ENCODE results near the gene OSBPL5.

The OSBPL5 gene

DNA sequence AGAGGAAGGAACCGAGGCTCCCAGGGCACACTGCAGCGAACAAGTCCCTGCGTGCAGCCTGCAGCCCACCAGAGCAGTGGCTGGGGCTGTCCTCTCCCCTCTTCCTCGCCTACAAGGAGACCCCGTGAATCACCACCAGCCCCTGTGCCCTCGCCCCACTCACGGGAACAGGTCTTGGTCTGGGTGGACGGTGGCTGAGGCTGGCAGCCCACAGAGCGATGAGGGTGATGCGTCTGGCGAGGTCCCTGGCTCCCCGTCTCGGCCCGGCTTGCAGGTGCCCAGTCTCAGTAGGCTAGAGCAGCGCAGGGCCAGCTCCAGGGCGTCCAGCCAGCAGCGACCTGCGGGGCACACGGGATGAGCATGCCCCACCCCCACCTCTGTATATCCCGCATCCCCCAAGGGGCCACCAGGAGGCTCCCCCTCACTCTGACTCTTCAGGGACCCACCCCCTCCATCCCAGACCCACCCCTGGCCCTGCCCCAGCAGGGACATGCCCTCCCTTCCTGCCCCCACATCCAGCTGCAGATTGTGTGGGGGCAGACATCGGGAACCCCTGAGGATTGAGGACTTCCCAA, 57.4 kb downstream of the OSBPL5 start:
- 97% methylated on average over 14 of the region's 21 CpGs for WGBS (ENCODE audit: insufficient coverage)
- H3K27ac ChIP-seq (ENCODE audit: insufficient read depth in 1 of 2, low read depth in 1 of 2, low read length in 2 of 2, poor library complexity in 1 of 2, severe bottlenecking in 2 of 2): no peak overlapping the region
- H3K36me3 ChIP-seq (ENCODE audit: control insufficient read depth in 4 of 4, insufficient read depth in 4 of 4, low read length in 3 of 4): peaks cover 2 to 14% (median 3%) of the 10 kb centered on the region in 4 experiments
- ChIA-PET POLR2A (no interaction called here), CTCF (interaction anchor here (1.0 kb wide), 1 partner anchor 16 kb away, joined by 3 read pairs; no protein-coding TSS in a partner anchor)
- DNase-seq: no peak
- H3K4me1 ChIP-seq (ENCODE audit: control extremely low read depth in 1 of 4, control insufficient read depth in 4 of 4, insufficient read depth in 4 of 4, low read length in 3 of 4): peaks cover 0 to 10% (median 3%) of the 10 kb centered on the region in 4 experiments
- H3K27me3 ChIP-seq (replicated peaks in 2 of 5; ENCODE audit: control insufficient read depth in 4 of 5, insufficient read depth in 5 of 5, low read length in 4 of 5): no peaks in the 10 kb centered on the region
- H3K4me3 ChIP-seq (ENCODE audit: control insufficient read depth in 1 of 7, extremely low read depth in 1 of 7, insufficient read depth in 4 of 7, low read depth in 2 of 7, low read length in 6 of 7): no peak overlapping the region
- no peaks in the 10 kb centered on the region for H3K9me3 ChIP-seq (ENCODE audit: control extremely low read depth in 1 of 5, control insufficient read depth in 4 of 5, insufficient read depth in 2 of 5, low read depth in 1 of 5, low read length in 4 of 5)

- WGBS (ENCODE audit: insufficient coverage): 94% methylated on average over 21 of the region's 21 CpGs
- no peak overlapping the region for H3K4me3 ChIP-seq (ENCODE audit: control insufficient read depth in 1 of 7, extremely low read depth in 1 of 7, insufficient read depth in 4 of 7, low read depth in 2 of 7, low read length in 6 of 7)
- H3K9me3 ChIP-seq (ENCODE audit: control extremely low read depth in 1 of 5, control insufficient read depth in 4 of 5, insufficient read depth in 2 of 5, low read depth in 1 of 5, low read length in 4 of 5): no peaks in the 10 kb centered on the region
- CTCF ChIA-PET: interaction anchor here (0.9 kb wide), 1 partner anchor 109 kb away, joined by 3 read pairs; no protein-coding TSS in a partner anchor
- no peaks in the 10 kb centered on the region for H3K27me3 ChIP-seq (replicated peaks in 2 of 5; ENCODE audit: control insufficient read depth in 4 of 5, insufficient read depth in 5 of 5, low read length in 4 of 5)
- H3K27ac ChIP-seq (ENCODE audit: insufficient read depth in 1 of 2, low read depth in 1 of 2, low read length in 2 of 2, poor library complexity in 1 of 2, severe bottlenecking in 2 of 2): no peak overlapping the region
- DNase-seq: no peak
- H3K36me3 ChIP-seq (ENCODE audit: control insufficient read depth in 4 of 4, insufficient read depth in 4 of 4, low read length in 3 of 4): peaks cover 2 to 14% (median 3%) of the 10 kb centered on the region in 4 experiments
- peaks cover 0 to 2% (median 1%) of the 10 kb centered on the region in 4 experiments for H3K4me1 ChIP-seq (ENCODE audit: control extremely low read depth in 1 of 4, control insufficient read depth in 4 of 4, insufficient read depth in 4 of 4, low read length in 3 of 4)
- POLR2A ChIA-PET: no interaction called here
Observed at GRCh38 chr11:3106736-3107524, 58.2 kb downstream of the OSBPL5 start.

DNA sequence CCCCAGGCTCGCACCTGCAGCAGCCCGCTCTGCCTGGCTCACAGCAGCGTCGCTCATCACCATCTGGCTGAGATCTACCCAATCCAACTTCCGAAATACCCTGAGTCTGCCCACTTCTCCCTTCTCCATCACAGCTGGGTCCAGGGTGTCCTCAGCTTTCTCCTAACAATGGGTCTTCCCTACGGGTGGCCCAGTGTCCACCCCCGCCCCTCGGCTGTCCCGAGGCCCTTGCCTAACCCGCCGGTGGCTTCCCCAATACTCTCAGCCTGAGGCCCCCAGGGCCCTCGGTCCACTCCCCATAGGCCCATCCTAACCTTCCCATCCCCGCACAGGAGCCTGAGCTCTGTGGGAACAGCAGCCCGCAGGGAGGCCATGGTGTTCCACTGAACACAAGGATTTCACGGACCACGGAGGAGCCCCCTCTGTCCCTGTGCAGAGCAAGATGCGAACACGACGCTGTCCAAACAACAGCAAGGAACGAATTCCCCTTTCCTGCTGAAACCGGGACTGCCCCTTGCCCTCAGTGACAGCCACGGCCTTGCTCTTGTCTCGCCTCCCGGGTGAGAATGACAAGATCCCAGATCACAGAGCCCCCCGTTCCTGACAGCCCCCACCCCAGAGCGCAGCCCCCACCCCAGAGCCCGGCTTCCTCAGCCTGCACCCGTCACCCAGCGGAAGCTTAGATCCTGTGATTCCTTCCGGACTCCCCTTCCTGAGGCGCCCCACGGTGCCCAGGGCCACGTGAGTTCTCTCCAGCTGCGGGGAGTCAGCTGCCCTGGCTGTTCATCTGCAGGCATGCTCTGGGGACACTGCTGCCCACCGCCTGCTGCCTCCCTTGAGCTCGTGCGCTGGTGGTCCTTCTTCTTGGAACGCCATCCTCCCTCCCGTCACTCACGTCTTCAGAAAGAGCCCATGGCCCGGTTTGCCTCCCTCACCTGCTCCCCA, 59.0 kb downstream of the OSBPL5 start:
- Histone ChIP-seq H3K36me3 (ENCODE audit: control insufficient read depth in 4 of 4, insufficient read depth in 4 of 4, low read length in 3 of 4) (peaks cover 2 to 19% (median 3%) of the 10 kb centered on the region in 4 experiments), H3K4me3 (ENCODE audit: control insufficient read depth in 1 of 7, extremely low read depth in 1 of 7, insufficient read depth in 4 of 7, low read depth in 2 of 7, low read length in 6 of 7) (no peak overlapping the region), H3K27me3 (replicated peaks in 2 of 5; ENCODE audit: control insufficient read depth in 4 of 5, insufficient read depth in 5 of 5, low read length in 4 of 5) (no peaks in the 10 kb centered on the region), H3K9me3 (ENCODE audit: control extremely low read depth in 1 of 5, control insufficient read depth in 4 of 5, insufficient read depth in 2 of 5, low read depth in 1 of 5, low read length in 4 of 5) (no peaks in the 10 kb centered on the region), H3K27ac (ENCODE audit: insufficient read depth in 1 of 2, low read depth in 1 of 2, low read length in 2 of 2, poor library complexity in 1 of 2, severe bottlenecking in 2 of 2) (no peak overlapping the region), H3K4me1 (ENCODE audit: control extremely low read depth in 1 of 4, control insufficient read depth in 4 of 4, insufficient read depth in 4 of 4, low read length in 3 of 4) (no peaks in the 10 kb centered on the region)
- POLR2A ChIA-PET: no interaction called here
- CTCF ChIA-PET: interaction anchor here (0.9 kb wide), 1 partner anchor 110 kb away, joined by 3 read pairs; no protein-coding TSS in a partner anchor
- DNase-seq: no peak
- WGBS (ENCODE audit: insufficient coverage): 94% methylated on average over 34 of the region's 41 CpGs

- Histone ChIP-seq H3K27ac (ENCODE audit: insufficient read depth in 1 of 2, low read depth in 1 of 2, low read length in 2 of 2, poor library complexity in 1 of 2, severe bottlenecking in 2 of 2) (no peak overlapping the region), H3K4me3 (ENCODE audit: control insufficient read depth in 1 of 7, extremely low read depth in 1 of 7, insufficient read depth in 4 of 7, low read depth in 2 of 7, low read length in 6 of 7) (no peak overlapping the region), H3K27me3 (replicated peaks in 2 of 5; ENCODE audit: control insufficient read depth in 4 of 5, insufficient read depth in 5 of 5, low read length in 4 of 5) (no peaks in the 10 kb centered on the region), H3K9me3 (ENCODE audit: control extremely low read depth in 1 of 5, control insufficient read depth in 4 of 5, insufficient read depth in 2 of 5, low read depth in 1 of 5, low read length in 4 of 5) (no peaks in the 10 kb centered on the region), H3K4me1 (ENCODE audit: control extremely low read depth in 1 of 4, control insufficient read depth in 4 of 4, insufficient read depth in 4 of 4, low read length in 3 of 4) (no peaks in the 10 kb centered on the region), H3K36me3 (ENCODE audit: control insufficient read depth in 4 of 4, insufficient read depth in 4 of 4, low read length in 3 of 4) (peaks cover 2 to 23% (median 3%) of the 10 kb centered on the region in 4 experiments)
- CTCF ChIA-PET: no interaction called here
- POLR2A ChIA-PET: no interaction called here
- WGBS (ENCODE audit: insufficient coverage): 98% methylated on average over 20 of the region's 23 CpGs
- no peak for DNase-seq
Observed at GRCh38 chr11:3104961-3105790, 59.9 kb downstream of the OSBPL5 start.

GRCh38 chr11:3104051-3104714, 60.9 kb downstream of the OSBPL5 start:
- peaks cover 2 to 31% (median 5%) of the 10 kb centered on the region in 4 experiments for H3K36me3 ChIP-seq (ENCODE audit: control insufficient read depth in 4 of 4, insufficient read depth in 4 of 4, low read length in 3 of 4)
- H3K4me3 ChIP-seq (ENCODE audit: control insufficient read depth in 1 of 7, extremely low read depth in 1 of 7, insufficient read depth in 4 of 7, low read depth in 2 of 7, low read length in 6 of 7): no peak overlapping the region
- no peaks in the 10 kb centered on the region for H3K4me1 ChIP-seq (ENCODE audit: control extremely low read depth in 1 of 4, control insufficient read depth in 4 of 4, insufficient read depth in 4 of 4, low read length in 3 of 4)
- ChIA-PET CTCF (interaction anchor here (0.6 kb wide), 1 partner anchor 12 kb away, joined by 3 read pairs; no protein-coding TSS in a partner anchor), POLR2A (interaction anchor here (0.7 kb wide), 1 partner anchor 101 kb away, joined by 6 read pairs; no protein-coding TSS in a partner anchor)
- no peak for DNase-seq
- H3K9me3 ChIP-seq (ENCODE audit: control extremely low read depth in 1 of 5, control insufficient read depth in 4 of 5, insufficient read depth in 2 of 5, low read depth in 1 of 5, low read length in 4 of 5): no peaks in the 10 kb centered on the region
- WGBS (ENCODE audit: insufficient coverage): 96% methylated on average over 12 of the region's 22 CpGs
- H3K27me3 ChIP-seq (replicated peaks in 2 of 5; ENCODE audit: control insufficient read depth in 4 of 5, insufficient read depth in 5 of 5, low read length in 4 of 5): no peaks in the 10 kb centered on the region
- H3K27ac ChIP-seq (ENCODE audit: insufficient read depth in 1 of 2, low read depth in 1 of 2, low read length in 2 of 2, poor library complexity in 1 of 2, severe bottlenecking in 2 of 2): no peak overlapping the region

- H3K36me3 ChIP-seq (ENCODE audit: control insufficient read depth in 4 of 4, insufficient read depth in 4 of 4, low read length in 3 of 4): peaks cover 2 to 34% (median 5%) of the 10 kb centered on the region in 4 experiments
- DNase-seq: no peak
- H3K4me1 ChIP-seq (ENCODE audit: control extremely low read depth in 1 of 4, control insufficient read depth in 4 of 4, insufficient read depth in 4 of 4, low read length in 3 of 4): no peaks in the 10 kb centered on the region
- WGBS (ENCODE audit: insufficient coverage): 98% methylated on average over 11 of the region's 11 CpGs
- CTCF ChIA-PET: interaction anchor here (1.0 to 1.3 kb wide), 2 partner anchors 12 to 14 kb away, joined by 3 to 6 read pairs; no protein-coding TSS in a partner anchor
- POLR2A ChIA-PET: no interaction called here
- H3K27ac ChIP-seq (ENCODE audit: insufficient read depth in 1 of 2, low read depth in 1 of 2, low read length in 2 of 2, poor library complexity in 1 of 2, severe bottlenecking in 2 of 2): no peak overlapping the region
- H3K4me3 ChIP-seq (ENCODE audit: control insufficient read depth in 1 of 7, extremely low read depth in 1 of 7, insufficient read depth in 4 of 7, low read depth in 2 of 7, low read length in 6 of 7): no peak overlapping the region
- no peaks in the 10 kb centered on the region for H3K9me3 ChIP-seq (ENCODE audit: control extremely low read depth in 1 of 5, control insufficient read depth in 4 of 5, insufficient read depth in 2 of 5, low read depth in 1 of 5, low read length in 4 of 5)
- no peaks in the 10 kb centered on the region for H3K27me3 ChIP-seq (replicated peaks in 2 of 5; ENCODE audit: control insufficient read depth in 4 of 5, insufficient read depth in 5 of 5, low read length in 4 of 5)
Observed at GRCh38 chr11:3103076-3103475, 62.0 kb downstream of the OSBPL5 start.

Measured in common myeloid progenitor, CD34-positive (primary cell).